HepG2 (cell line): ENCODE measurements around the gene GATAD2B. TPM values are rescaled to one million over a fixed set of nuclear protein-coding genes. Genes with fewer than 3 reads are reported as not detected.

Source experiments
- ADNP ChIP-seq: sonication (generic); formaldehyde crosslinking; IDR thresholded peaks from 2 replicates; pipeline ENCODE4 v1.4.0; 2020; ENCODE audit warnings: missing genetic modification reagents
- CREM ChIP-seq, 2 experiments: sonication (generic) in 1 of 2; formaldehyde crosslinking in 1 of 2; IDR thresholded peaks; 2 replicates each; pipeline versions ENCODE4 v1.4.0 to v1.6.1; 2016 to 2020; ENCODE audit warnings: antibody characterized with exemption in 1 of 2, mild to moderate bottlenecking in 1 of 2, missing genetic modification reagents in 1 of 2
- HHEX ChIP-seq: IDR thresholded peaks from 2 replicates; pipeline ENCODE4 v1.6.1; 2016; ENCODE audit warnings: control low read depth
- MBNL3 ChIP-seq: fragments of 250-450 bp; sonication (Bioruptor Pico); conservative IDR thresholded peaks from 2 replicates; pipeline ENCODE4 v1.8.0; 2022; ENCODE audit warnings: mild to moderate bottlenecking, inconsistent platforms
- NCOR1 ChIP-seq: fragments of 200-600 bp; sonication (generic); IDR thresholded peaks from 2 replicates; pipeline ENCODE4 v1.7.0; 2017; ENCODE audit warnings: antibody characterized with exemption, low read length, borderline replicate concordance
- ZFY ChIP-seq: sonication (generic); formaldehyde crosslinking; IDR thresholded peaks from 2 replicates; pipeline ENCODE4 v1.4.0; 2020; ENCODE audit warnings: missing genetic modification reagents
- polyA plus RNA-seq, 8 experiments: library from polyadenylated mRNA; depleted of rRNA in 3 of 8; stranded (reverse) in 7 of 8; unstranded in 1 of 8; fragments of >200 nt; fragmentation: Illumina TruSeq in 4 of 8; extraction: Trizol in 4 of 8; gene quantifications; 2 replicates each; pipeline versions ENCODE4 v1.2.1 to v1.2.3, GENCODE V29; 2011 to 2016; ENCODE audit warnings: low read depth in 4 of 8, missing spikeins in 1 of 8, mixed read lengths in 1 of 8; ENCODE audit not compliant: insufficient read depth in 1 of 8
- total RNA-seq, 5 experiments: library from RNA; depleted of rRNA; stranded (reverse); fragments of >200 nt; fragmentation: Illumina TruSeq; extraction: Trizol; gene quantifications; 2 replicates each; pipeline ENCODE4 v1.2.3, GENCODE V29; 2016; ENCODE audit warnings: low read depth in 1 of 5
- TF ChIP-seq, protein P1 (sequence below): sonication (generic); formaldehyde crosslinking; IDR thresholded peaks from 2 replicates; pipeline ENCODE4 v1.8.1; 2022; ENCODE audit warnings: low read depth, mild to moderate bottlenecking, missing genetic modification reagents
- TF ChIP-seq, protein P2 (sequence below): sonication (generic); formaldehyde crosslinking; IDR thresholded peaks from 2 replicates; pipeline ENCODE4 v1.5.0; 2020; ENCODE audit warnings: mild to moderate bottlenecking, missing genetic modification reagents
- TF ChIP-seq, protein P3 (sequence below): sonication (generic); formaldehyde crosslinking; IDR thresholded peaks from 2 replicates; pipeline ENCODE4 v1.4.0; 2020; ENCODE audit warnings: missing genetic modification reagents
- TF ChIP-seq, protein P4 (sequence below): sonication (generic); formaldehyde crosslinking; IDR thresholded peaks from 2 replicates; pipeline ENCODE4 v1.4.0; 2020; ENCODE audit warnings: mild to moderate bottlenecking, missing genetic modification reagents, borderline replicate concordance
- TF ChIP-seq, protein P5 (sequence below): sonication (generic); formaldehyde crosslinking; IDR thresholded peaks from 2 replicates; pipeline ENCODE4 v1.4.0; 2020; ENCODE audit warnings: mild to moderate bottlenecking, missing genetic modification reagents

The GATAD2B gene
- total and polyA plus RNA-seq, 2 of the 13 experiments (the other 11 are each of a cell fraction or from before 2014, with no cell fraction given): 3.2 to 5.2 TPM

DNA sequence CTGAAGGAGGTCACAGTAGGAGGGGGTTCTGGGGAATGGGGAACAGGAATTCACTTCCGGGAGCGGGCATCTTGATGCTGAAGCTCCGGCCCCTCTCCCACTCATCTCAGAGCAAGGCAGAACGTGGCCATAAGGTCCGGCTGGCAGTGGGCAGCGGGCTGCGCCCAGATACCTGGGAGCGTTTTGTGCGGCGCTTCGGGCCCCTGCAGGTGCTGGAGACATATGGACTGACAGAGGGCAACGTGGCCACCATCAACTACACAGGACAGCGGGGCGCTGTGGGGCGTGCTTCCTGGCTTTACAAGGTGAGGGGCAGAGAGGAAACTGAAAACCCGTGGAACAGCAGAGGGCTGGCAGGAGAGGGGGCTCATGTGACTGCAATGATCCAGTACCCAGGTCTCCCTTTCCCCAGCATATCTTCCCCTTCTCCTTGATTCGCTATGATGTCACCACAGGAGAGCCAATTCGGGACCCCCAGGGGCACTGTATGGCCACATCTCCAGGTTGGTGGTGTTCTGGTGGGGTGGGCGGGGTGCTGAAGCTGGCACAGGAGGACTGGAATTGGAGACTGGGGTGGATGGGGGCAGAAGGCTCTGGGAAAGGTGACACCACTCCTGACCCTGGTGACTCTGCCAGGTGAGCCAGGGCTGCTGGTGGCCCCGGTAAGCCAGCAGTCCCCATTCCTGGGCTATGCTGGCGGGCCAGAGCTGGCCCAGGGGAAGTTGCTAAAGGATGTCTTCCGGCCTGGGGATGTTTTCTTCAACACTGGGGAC, 144.5 kb downstream of the GATAD2B start (continued):
- TF ChIP-seq MBNL3 (CRISPR knock-in tag) (no peak), NCOR1 (no peak), ZFY (CRISPR knock-in tag) (no peak), ADNP (CRISPR knock-in tag) (no peak), CREM (IDR thresholded peaks at IDR 0.05) (no peak), CREM (CRISPR knock-in tag; IDR thresholded peaks at IDR 0.05) (no peak), HHEX (CRISPR knock-in tag) (no peak)
- TF ChIP-seq, protein P1, sequence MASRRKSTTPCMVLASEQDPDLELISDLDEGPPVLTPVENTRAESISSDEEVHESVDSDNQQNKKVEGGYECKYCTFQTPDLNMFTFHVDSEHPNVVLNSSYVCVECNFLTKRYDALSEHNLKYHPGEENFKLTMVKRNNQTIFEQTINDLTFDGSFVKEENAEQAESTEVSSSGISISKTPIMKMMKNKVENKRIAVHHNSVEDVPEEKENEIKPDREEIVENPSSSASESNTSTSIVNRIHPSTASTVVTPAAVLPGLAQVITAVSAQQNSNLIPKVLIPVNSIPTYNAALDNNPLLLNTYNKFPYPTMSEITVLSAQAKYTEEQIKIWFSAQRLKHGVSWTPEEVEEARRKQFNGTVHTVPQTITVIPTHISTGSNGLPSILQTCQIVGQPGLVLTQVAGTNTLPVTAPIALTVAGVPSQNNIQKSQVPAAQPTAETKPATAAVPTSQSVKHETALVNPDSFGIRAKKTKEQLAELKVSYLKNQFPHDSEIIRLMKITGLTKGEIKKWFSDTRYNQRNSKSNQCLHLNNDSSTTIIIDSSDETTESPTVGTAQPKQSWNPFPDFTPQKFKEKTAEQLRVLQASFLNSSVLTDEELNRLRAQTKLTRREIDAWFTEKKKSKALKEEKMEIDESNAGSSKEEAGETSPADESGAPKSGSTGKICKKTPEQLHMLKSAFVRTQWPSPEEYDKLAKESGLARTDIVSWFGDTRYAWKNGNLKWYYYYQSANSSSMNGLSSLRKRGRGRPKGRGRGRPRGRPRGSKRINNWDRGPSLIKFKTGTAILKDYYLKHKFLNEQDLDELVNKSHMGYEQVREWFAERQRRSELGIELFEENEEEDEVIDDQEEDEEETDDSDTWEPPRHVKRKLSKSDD (CRISPR knock-in tag): no peak
- TF ChIP-seq, protein P2, sequence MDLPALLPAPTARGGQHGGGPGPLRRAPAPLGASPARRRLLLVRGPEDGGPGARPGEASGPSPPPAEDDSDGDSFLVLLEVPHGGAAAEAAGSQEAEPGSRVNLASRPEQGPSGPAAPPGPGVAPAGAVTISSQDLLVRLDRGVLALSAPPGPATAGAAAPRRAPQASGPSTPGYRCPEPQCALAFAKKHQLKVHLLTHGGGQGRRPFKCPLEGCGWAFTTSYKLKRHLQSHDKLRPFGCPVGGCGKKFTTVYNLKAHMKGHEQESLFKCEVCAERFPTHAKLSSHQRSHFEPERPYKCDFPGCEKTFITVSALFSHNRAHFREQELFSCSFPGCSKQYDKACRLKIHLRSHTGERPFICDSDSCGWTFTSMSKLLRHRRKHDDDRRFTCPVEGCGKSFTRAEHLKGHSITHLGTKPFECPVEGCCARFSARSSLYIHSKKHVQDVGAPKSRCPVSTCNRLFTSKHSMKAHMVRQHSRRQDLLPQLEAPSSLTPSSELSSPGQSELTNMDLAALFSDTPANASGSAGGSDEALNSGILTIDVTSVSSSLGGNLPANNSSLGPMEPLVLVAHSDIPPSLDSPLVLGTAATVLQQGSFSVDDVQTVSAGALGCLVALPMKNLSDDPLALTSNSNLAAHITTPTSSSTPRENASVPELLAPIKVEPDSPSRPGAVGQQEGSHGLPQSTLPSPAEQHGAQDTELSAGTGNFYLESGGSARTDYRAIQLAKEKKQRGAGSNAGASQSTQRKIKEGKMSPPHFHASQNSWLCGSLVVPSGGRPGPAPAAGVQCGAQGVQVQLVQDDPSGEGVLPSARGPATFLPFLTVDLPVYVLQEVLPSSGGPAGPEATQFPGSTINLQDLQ: no peak
- TF ChIP-seq, protein P3, sequence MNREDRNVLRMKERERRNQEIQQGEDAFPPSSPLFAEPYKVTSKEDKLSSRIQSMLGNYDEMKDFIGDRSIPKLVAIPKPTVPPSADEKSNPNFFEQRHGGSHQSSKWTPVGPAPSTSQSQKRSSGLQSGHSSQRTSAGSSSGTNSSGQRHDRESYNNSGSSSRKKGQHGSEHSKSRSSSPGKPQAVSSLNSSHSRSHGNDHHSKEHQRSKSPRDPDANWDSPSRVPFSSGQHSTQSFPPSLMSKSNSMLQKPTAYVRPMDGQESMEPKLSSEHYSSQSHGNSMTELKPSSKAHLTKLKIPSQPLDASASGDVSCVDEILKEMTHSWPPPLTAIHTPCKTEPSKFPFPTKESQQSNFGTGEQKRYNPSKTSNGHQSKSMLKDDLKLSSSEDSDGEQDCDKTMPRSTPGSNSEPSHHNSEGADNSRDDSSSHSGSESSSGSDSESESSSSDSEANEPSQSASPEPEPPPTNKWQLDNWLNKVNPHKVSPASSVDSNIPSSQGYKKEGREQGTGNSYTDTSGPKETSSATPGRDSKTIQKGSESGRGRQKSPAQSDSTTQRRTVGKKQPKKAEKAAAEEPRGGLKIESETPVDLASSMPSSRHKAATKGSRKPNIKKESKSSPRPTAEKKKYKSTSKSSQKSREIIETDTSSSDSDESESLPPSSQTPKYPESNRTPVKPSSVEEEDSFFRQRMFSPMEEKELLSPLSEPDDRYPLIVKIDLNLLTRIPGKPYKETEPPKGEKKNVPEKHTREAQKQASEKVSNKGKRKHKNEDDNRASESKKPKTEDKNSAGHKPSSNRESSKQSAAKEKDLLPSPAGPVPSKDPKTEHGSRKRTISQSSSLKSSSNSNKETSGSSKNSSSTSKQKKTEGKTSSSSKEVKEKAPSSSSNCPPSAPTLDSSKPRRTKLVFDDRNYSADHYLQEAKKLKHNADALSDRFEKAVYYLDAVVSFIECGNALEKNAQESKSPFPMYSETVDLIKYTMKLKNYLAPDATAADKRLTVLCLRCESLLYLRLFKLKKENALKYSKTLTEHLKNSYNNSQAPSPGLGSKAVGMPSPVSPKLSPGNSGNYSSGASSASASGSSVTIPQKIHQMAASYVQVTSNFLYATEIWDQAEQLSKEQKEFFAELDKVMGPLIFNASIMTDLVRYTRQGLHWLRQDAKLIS (CRISPR knock-in tag): no peak
- TF ChIP-seq, protein P4, sequence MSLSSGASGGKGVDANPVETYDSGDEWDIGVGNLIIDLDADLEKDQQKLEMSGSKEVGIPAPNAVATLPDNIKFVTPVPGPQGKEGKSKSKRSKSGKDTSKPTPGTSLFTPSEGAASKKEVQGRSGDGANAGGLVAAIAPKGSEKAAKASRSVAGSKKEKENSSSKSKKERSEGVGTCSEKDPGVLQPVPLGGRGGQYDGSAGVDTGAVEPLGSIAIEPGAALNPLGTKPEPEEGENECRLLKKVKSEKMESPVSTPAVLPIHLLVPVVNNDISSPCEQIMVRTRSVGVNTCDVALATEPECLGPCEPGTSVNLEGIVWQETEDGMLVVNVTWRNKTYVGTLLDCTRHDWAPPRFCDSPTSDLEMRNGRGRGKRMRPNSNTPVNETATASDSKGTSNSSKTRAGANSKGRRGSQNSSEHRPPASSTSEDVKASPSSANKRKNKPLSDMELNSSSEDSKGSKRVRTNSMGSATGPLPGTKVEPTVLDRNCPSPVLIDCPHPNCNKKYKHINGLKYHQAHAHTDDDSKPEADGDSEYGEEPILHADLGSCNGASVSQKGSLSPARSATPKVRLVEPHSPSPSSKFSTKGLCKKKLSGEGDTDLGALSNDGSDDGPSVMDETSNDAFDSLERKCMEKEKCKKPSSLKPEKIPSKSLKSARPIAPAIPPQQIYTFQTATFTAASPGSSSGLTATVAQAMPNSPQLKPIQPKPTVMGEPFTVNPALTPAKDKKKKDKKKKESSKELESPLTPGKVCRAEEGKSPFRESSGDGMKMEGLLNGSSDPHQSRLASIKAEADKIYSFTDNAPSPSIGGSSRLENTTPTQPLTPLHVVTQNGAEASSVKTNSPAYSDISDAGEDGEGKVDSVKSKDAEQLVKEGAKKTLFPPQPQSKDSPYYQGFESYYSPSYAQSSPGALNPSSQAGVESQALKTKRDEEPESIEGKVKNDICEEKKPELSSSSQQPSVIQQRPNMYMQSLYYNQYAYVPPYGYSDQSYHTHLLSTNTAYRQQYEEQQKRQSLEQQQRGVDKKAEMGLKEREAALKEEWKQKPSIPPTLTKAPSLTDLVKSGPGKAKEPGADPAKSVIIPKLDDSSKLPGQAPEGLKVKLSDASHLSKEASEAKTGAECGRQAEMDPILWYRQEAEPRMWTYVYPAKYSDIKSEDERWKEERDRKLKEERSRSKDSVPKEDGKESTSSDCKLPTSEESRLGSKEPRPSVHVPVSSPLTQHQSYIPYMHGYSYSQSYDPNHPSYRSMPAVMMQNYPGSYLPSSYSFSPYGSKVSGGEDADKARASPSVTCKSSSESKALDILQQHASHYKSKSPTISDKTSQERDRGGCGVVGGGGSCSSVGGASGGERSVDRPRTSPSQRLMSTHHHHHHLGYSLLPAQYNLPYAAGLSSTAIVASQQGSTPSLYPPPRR (CRISPR knock-in tag): no peak
- TF ChIP-seq, protein P5, sequence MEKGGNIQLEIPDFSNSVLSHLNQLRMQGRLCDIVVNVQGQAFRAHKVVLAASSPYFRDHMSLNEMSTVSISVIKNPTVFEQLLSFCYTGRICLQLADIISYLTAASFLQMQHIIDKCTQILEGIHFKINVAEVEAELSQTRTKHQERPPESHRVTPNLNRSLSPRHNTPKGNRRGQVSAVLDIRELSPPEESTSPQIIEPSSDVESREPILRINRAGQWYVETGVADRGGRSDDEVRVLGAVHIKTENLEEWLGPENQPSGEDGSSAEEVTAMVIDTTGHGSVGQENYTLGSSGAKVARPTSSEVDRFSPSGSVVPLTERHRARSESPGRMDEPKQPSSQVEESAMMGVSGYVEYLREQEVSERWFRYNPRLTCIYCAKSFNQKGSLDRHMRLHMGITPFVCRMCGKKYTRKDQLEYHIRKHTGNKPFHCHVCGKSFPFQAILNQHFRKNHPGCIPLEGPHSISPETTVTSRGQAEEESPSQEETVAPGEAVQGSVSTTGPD: no peak
